Activated T-helper 17 cell treated with anti-CD3 and anti-CD28 coated beads, Interleukin-2, amount 50 U/mL, for 72 hours (primary cell): ENCODE measurements around the gene CELA3B. TPM values are rescaled to one million over a fixed set of nuclear protein-coding genes. Genes with fewer than 3 reads are reported as not detected.
"Not testable (repeated sequence)": the region's sequence is repeated elsewhere in the genome, so short reads cannot be mapped to it uniquely, and the experiment has no call there.

ENCODE experiments used
- ATAC-seq: fragments of 150-1000 bp; cut with Tn5 transposase; replicated peaks from 2 replicates; pipeline ENCODE4 v1.10.0; 2021; ENCODE audit warnings: mild to moderate bottlenecking, moderate library complexity
- H3K27ac Mint-ChIP-seq: one replicate; pipeline ENCODE4 v1.8.0; 2022; ENCODE audit warnings: mixed read lengths
- H3K27me3 Mint-ChIP-seq: one replicate; pipeline ENCODE4 v1.8.0; 2022; ENCODE audit warnings: mixed read lengths
- H3K36me3 Mint-ChIP-seq: one replicate; pipeline ENCODE4 v1.8.0; 2022; ENCODE audit warnings: low read depth, mild to moderate bottlenecking, mixed read lengths
- H3K4me1 Mint-ChIP-seq: one replicate; pipeline ENCODE4 v1.8.0; 2022; ENCODE audit warnings: mixed read lengths
- H3K4me3 Mint-ChIP-seq: one replicate; pipeline ENCODE4 v1.8.0; 2022; ENCODE audit warnings: mild to moderate bottlenecking, mixed read lengths
- H3K9me3 Mint-ChIP-seq: one replicate; pipeline ENCODE4 v1.8.0; 2022; ENCODE audit warnings: mixed read lengths
- total RNA-seq, 2 donors: library from RNA; stranded (reverse); gene quantifications; one replicate each; pipeline ENCODE4 v1.2.3, GENCODE V29; 2022

The CELA3B gene
- total RNA-seq, 2 donors from 2014 or later, result not detected

- not testable (repeated sequence) for H3K27me3 Mint-ChIP-seq, H3K4me1 Mint-ChIP-seq, H3K27ac Mint-ChIP-seq, H3K4me3 Mint-ChIP-seq, H3K36me3 Mint-ChIP-seq, H3K9me3 Mint-ChIP-seq, ATAC-seq
These were observed 4.4 kb downstream of the CELA3B start for GRCh38 chr1:21981253-21981652.

- H3K27me3 Mint-ChIP-seq, H3K9me3 Mint-ChIP-seq, H3K4me3 Mint-ChIP-seq, H3K27ac Mint-ChIP-seq, H3K4me1 Mint-ChIP-seq, ATAC-seq, H3K36me3 Mint-ChIP-seq: not testable (repeated sequence)
These were observed 5.3 kb downstream of the CELA3B start for GRCh38 chr1:21982122-21982521.

DNA sequence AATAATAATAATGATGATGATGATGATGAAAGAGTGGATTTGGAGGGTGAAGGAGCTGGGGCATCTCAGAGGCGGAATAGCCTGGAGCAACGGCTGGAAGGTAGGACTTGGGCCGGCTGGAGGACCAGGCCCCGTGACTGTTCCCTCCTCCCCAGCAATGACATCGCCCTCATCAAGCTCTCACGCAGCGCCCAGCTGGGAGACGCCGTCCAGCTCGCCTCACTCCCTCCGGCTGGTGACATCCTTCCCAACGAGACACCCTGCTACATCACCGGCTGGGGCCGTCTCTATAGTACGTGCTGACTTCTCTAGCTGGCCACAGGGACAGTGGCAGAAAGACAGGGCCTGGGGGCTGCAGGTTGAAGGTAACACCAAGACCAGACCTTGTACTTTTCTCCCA lies 6.7 kb downstream of the CELA3B start:
- not testable (repeated sequence) for H3K4me1 Mint-ChIP-seq, H3K36me3 Mint-ChIP-seq, H3K9me3 Mint-ChIP-seq, H3K4me3 Mint-ChIP-seq, H3K27me3 Mint-ChIP-seq, ATAC-seq, H3K27ac Mint-ChIP-seq

- ATAC-seq, H3K9me3 Mint-ChIP-seq, H3K27ac Mint-ChIP-seq, H3K4me3 Mint-ChIP-seq, H3K27me3 Mint-ChIP-seq, H3K4me1 Mint-ChIP-seq, H3K36me3 Mint-ChIP-seq: not testable (repeated sequence)
These were observed 9.1 kb downstream of the CELA3B start for GRCh38 chr1:21985893-21986292.

DNA sequence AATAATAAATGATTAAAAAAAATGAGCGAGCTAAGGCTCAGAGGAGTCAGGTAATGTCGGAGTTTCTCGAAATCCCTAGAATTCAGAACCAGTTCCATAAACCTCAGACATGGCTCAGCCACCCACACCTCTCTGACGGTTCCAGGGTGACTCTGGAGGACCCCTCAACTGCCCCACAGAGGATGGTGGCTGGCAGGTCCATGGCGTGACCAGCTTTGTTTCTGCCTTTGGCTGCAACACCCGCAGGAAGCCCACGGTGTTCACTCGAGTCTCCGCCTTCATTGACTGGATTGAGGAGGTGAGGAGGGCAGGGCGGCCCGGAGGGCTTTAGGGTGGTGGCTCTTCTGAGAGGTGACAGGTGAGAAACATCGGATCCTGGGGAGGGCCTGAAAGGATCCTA lies 9.6 kb downstream of the CELA3B start:
- H3K4me3 Mint-ChIP-seq, H3K36me3 Mint-ChIP-seq, H3K9me3 Mint-ChIP-seq, H3K27me3 Mint-ChIP-seq, H3K27ac Mint-ChIP-seq, H3K4me1 Mint-ChIP-seq, ATAC-seq: not testable (repeated sequence)

GRCh38 chr1:21989672-21990393 lies 13.0 kb downstream of the CELA3B start:
- H3K9me3 Mint-ChIP-seq, H3K36me3 Mint-ChIP-seq, H3K4me3 Mint-ChIP-seq, H3K27ac Mint-ChIP-seq, H3K4me1 Mint-ChIP-seq, H3K27me3 Mint-ChIP-seq, ATAC-seq: not testable (repeated sequence)

DNA sequence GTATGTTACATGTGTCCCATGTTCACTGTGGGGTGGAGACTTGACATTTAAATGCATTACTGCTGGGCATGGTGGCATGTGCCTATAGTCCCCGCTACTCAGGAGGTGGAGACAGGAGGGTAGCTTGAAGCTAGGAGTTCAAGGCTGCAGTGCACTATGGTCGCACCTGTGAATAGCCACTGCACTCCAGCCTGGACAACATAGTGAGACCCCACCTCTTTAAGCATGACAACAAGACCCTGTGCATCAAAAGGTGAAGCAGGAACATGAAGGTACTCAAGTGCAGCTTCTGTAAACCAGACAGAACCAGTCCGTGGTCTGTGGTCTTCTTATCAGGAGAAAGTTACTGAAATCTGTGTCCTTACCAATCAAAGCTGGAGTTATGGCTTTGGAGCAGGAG lies 15.4 kb downstream of the CELA3B start:
- H3K4me1 Mint-ChIP-seq, H3K9me3 Mint-ChIP-seq, H3K27ac Mint-ChIP-seq, H3K4me3 Mint-ChIP-seq, ATAC-seq, H3K36me3 Mint-ChIP-seq, H3K27me3 Mint-ChIP-seq: not testable (repeated sequence)

GRCh38 chr1:21994716-21995115 lies 17.9 kb downstream of the CELA3B start:
- H3K27me3 Mint-ChIP-seq, H3K9me3 Mint-ChIP-seq, H3K4me3 Mint-ChIP-seq, H3K27ac Mint-ChIP-seq, H3K36me3 Mint-ChIP-seq, H3K4me1 Mint-ChIP-seq, ATAC-seq: not testable (repeated sequence)

- not testable (repeated sequence) for H3K4me3 Mint-ChIP-seq, ATAC-seq
These were observed 19.8 kb downstream of the CELA3B start for GRCh38 chr1:21996663-21996970.

GRCh38 chr1:21997891-21998623 lies 21.2 kb downstream of the CELA3B start:
- not testable (repeated sequence) for H3K9me3 Mint-ChIP-seq, H3K4me3 Mint-ChIP-seq, H3K27ac Mint-ChIP-seq, ATAC-seq, H3K4me1 Mint-ChIP-seq, H3K27me3 Mint-ChIP-seq, H3K36me3 Mint-ChIP-seq

More at GRCh38 chr1:21996663-21996970, 19.8 kb downstream of the CELA3B start:
- not testable (repeated sequence) for H3K9me3 Mint-ChIP-seq, H3K27me3 Mint-ChIP-seq, H3K36me3 Mint-ChIP-seq, H3K27ac Mint-ChIP-seq, H3K4me1 Mint-ChIP-seq

DNA sequence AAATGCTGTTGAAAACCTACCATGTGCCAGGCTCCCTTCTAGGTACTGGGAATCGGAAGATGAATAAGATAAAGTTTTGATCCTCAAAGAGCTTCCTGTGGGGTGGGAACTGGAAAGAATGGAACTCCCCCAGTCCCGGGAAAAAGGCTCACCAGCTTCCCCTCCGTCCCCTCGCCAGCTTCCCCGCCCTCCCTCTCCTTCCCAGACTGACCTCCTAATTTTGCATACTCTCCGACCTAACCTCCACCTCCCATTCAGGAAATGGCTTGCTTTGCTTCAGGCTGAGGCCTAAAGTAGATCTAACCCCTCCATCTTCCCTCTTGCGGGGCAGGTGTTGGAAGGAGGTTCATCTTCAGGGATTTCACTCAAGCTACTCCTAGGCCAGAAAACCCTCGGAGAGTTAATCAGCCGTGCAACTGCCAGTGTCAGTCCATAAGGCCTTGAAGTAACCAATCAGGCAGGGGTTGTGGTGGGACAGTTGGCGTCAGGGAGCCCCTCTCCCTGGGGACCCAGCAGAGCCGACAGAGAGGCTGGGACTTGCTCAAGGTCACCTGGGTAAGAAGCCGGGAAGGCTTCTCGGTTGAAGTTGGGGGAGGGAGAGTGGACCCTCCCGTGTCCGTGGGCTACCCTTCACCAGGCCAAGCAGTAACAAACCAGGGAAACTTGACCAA lies 21.9 kb downstream of the CELA3B start:
- H3K4me1 Mint-ChIP-seq, H3K4me3 Mint-ChIP-seq, H3K27me3 Mint-ChIP-seq, H3K9me3 Mint-ChIP-seq, H3K36me3 Mint-ChIP-seq, ATAC-seq, H3K27ac Mint-ChIP-seq: not testable (repeated sequence)

- not testable (repeated sequence) for ATAC-seq, H3K9me3 Mint-ChIP-seq, H3K4me3 Mint-ChIP-seq, H3K36me3 Mint-ChIP-seq, H3K4me1 Mint-ChIP-seq, H3K27me3 Mint-ChIP-seq, H3K27ac Mint-ChIP-seq
These were observed 22.8 kb downstream of the CELA3B start for GRCh38 chr1:21999645-22000044.

GRCh38 chr1:22001409-22001808 lies 24.6 kb downstream of the CELA3B start, which contains the start of gene CELA3A:
Gene CELA3A, plus strand, starts transcription at chr1:22001657. Its CDS starts 18 bp downstream, at chr1:22001675.
- Mint-ChIP-seq H3K4me1 (no peaks in the 10 kb centered on the region), H3K36me3 (no peaks in the 10 kb centered on the region), H3K27ac (peak within 1 kb of the TSS; percentile 50), H3K27me3 (no peaks in the 10 kb centered on the region), H3K9me3 (no peaks in the 10 kb centered on the region), H3K4me3 (no peak within 1 kb of the TSS)
- ATAC-seq, result no peak

DNA sequence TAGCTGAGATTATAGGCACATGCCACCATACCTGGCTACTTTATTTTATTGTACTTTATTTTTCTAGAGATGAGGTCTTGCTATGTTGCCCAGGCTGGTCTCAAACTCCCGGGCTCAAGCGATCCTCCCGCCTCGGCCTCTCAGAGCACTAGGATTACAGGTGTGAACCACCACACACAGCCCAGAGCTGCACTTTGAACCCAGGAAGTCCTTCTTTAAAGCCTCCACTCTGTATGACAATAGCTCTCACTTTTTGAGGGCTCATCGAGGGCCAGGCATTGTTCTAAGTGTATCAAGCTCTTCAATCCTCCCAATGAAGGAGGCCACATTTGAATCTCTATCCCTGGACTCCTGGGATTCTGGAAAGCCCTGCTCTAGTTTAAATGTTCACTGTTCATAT lies 25.6 kb downstream of the CELA3B start:
- not testable (repeated sequence) for H3K27ac Mint-ChIP-seq, H3K36me3 Mint-ChIP-seq, H3K4me1 Mint-ChIP-seq, H3K27me3 Mint-ChIP-seq, H3K4me3 Mint-ChIP-seq, ATAC-seq, H3K9me3 Mint-ChIP-seq

- H3K4me1 Mint-ChIP-seq, H3K36me3 Mint-ChIP-seq, H3K27me3 Mint-ChIP-seq, H3K27ac Mint-ChIP-seq, H3K9me3 Mint-ChIP-seq, H3K4me3 Mint-ChIP-seq, ATAC-seq: not testable (repeated sequence)
These were observed 26.1 kb downstream of the CELA3B start for GRCh38 chr1:22002875-22003274.
